ENCODE measurements around the gene MAB21L4. TPM values are rescaled to one million over a fixed set of nuclear protein-coding genes. Genes with fewer than 3 reads are reported as not detected.

The MAB21L4 gene
- total and polyA plus RNA-seq, 2 donors (not counting 3 experiments of a cell fraction or from before 2014, with no cell fraction given) = not detected

DNA sequence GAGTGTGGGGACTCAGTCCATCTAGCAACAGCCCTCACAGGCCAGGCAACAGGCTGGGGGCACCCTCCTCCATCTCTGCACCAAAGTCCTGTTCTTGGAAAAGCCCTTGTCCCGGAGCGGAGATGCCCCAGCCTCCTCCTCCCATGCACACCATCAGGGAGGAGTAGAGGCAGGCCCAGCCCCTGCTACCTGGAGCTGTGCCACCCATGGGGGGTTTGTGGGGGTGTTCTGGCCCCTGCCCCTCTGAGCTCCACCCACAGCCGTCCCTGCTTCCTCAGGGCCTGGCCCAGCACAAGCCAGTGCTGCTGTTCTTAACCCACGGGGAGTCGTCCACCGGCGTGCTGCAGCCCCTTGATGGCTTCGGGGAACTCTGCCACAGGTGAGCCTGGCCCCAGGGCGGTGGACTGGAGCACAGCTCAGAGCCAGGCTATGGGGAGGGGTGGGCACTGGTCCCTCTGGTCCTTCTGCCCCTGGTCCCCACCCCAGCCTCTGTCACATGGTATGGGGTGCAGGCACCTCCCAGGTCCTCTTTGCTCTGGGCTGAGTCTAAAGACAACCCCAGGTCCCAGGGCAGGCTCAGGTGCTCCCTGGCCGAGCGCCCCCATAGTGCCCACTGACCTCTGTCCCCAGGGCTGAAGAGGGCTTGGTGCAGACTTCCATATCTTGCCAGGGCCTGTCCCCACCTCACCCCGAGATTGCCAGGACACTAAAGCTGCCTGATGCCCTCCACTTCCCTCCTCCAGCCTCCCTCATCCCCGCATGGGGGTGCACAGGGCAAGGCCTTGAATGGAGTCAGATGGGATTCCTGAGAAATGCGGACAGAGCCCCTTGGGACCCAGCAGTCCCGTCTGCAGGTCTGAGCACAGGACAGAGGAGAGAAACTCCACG, 24.6 kb downstream of the MAB21L4 start:
- no peak overlapping the region for H3K27ac ChIP-seq (ENCODE audit: insufficient read depth, low read depth, low read length)
- CTCF ChIA-PET = interaction anchor here (0.9 kb wide), 1 partner anchor 25 kb away, joined by 4 read pairs; no protein-coding TSS in a partner anchor
- no peaks in the 10 kb centered on the region for H3K36me3 ChIP-seq (ENCODE audit: control insufficient read depth in 2 of 2, extremely low read depth in 1 of 2, insufficient read depth in 2 of 2, low read length in 2 of 2)
- H3K79me2 ChIP-seq (ENCODE audit: control insufficient read depth, insufficient read depth, low read length) = no peaks in the 10 kb centered on the region
- no peak overlapping the region for H2AFZ ChIP-seq (ENCODE audit: low read depth, low read length)
- H4K20me1 ChIP-seq (replicated peaks; ENCODE audit: control insufficient read depth, extremely low read depth, insufficient read depth, low read length) = no peaks in the 10 kb centered on the region
- POLR2A ChIA-PET = no interaction called here
- H3K9me3 ChIP-seq (replicated peaks; ENCODE audit: control insufficient read depth, insufficient read depth, low read length) = no peaks in the 10 kb centered on the region
- H3K9ac ChIP-seq (replicated peaks; ENCODE audit: extremely low read depth, insufficient read depth, low read length) = no peak overlapping the region
- DNase-seq (ENCODE audit: low read depth, low spot score) (no peak), FAIRE-seq (no peak)
- no peak overlapping the region for H3K4me3 ChIP-seq (replicated peaks in 1 of 3; ENCODE audit: insufficient read depth in 1 of 3, low read depth in 1 of 3, low read length in 3 of 3)
- no peaks in the 10 kb centered on the region for H3K4me1 ChIP-seq (ENCODE audit: control insufficient read depth, extremely low read depth, insufficient read depth, low read length)
- dilution Hi-C loops (cut with MboI; ENCODE audit: extremely low pct_ligation_motif_present, low sequenced_read_pairs) = no loop called here
- no peaks in the 10 kb centered on the region for H3K9me1 ChIP-seq (replicated peaks; ENCODE audit: control insufficient read depth, extremely low read depth, insufficient read depth, low read length)
- intact Hi-C loops (cut with micrococcal nuclease) = no loop called here
- no TSS peak for BruUV-seq (replicated peaks)
- H3K4me2 ChIP-seq (ENCODE audit: insufficient read depth, low read length) = no peak overlapping the region
- TF ChIP-seq POLR2A (IDR thresholded peaks at IDR 0.05; ENCODE audit: low read depth, low read length) = no peak
- no peak for TF ChIP-seq MYC (IDR thresholded peaks at IDR 0.05; ENCODE audit: low read depth, low read length)
- no peak for TF ChIP-seq GATA2 (IDR thresholded peaks at IDR 0.05; ENCODE audit: insufficient read depth, insufficient read length, low read depth, low read length)
- TF ChIP-seq FOS (IDR thresholded peaks at IDR 0.05; ENCODE audit: borderline replicate concordance, insufficient read depth, low read length) = no peak
- TF ChIP-seq JUN (IDR thresholded peaks at IDR 0.05; ENCODE audit: borderline replicate concordance, insufficient read depth, insufficient read length, low read depth) = no peak
- no peak for TF ChIP-seq POLR2AphosphoS5 (IDR thresholded peaks at IDR 0.05; ENCODE audit: insufficient read depth, low read depth, low read length)
- no peak for TF ChIP-seq CTCF (IDR thresholded peaks at IDR 0.05; ENCODE audit: extremely low read depth in 1 of 2, insufficient read depth in 1 of 2, low read depth in 1 of 2, low read length in 2 of 2)
- H3K27me3 ChIP-seq (ENCODE audit: control insufficient read depth in 2 of 2, insufficient read depth in 2 of 2, low read length in 2 of 2) = no peaks in the 10 kb centered on the region

Data from endothelial cell of umbilical vein (primary cell).